GM21825 (cell line): ENCODE data around the gene CD99.
"Not testable (repeated sequence)": the region's sequence is repeated elsewhere in the genome, so short reads cannot be mapped to it uniquely, and the experiment has no call there.

Experiments
- ATAC-seq: cut with Tn5 transposase; IDR thresholded peaks from one replicate; pipeline ENCODE4 v1.9.1; 2021; ENCODE audit warnings: mild to moderate bottlenecking, moderate library complexity; ENCODE audit not compliant: unreplicated experiment

Gene CD99

DNA sequence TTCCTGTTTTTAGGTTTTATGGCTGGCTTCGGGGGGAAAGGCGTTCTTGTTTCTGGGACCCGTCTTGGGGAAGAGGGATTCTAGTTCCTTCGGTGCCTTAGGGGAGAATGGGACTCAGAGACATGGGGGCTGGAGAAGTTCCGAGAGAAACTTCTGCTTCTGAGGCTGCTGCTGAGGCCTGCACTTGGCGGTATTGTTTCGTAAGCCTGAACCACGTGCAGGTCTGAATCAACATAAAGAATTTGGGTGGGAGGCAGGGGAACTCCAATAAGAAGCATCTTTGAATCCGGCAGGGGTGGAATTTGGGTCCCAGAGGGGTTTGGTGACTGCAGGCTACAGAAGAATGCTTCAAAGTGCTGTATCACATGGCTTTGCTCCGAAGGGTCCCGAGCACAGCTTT is 75.8 kb downstream of the CD99 start:
- no peak for ATAC-seq

DNA sequence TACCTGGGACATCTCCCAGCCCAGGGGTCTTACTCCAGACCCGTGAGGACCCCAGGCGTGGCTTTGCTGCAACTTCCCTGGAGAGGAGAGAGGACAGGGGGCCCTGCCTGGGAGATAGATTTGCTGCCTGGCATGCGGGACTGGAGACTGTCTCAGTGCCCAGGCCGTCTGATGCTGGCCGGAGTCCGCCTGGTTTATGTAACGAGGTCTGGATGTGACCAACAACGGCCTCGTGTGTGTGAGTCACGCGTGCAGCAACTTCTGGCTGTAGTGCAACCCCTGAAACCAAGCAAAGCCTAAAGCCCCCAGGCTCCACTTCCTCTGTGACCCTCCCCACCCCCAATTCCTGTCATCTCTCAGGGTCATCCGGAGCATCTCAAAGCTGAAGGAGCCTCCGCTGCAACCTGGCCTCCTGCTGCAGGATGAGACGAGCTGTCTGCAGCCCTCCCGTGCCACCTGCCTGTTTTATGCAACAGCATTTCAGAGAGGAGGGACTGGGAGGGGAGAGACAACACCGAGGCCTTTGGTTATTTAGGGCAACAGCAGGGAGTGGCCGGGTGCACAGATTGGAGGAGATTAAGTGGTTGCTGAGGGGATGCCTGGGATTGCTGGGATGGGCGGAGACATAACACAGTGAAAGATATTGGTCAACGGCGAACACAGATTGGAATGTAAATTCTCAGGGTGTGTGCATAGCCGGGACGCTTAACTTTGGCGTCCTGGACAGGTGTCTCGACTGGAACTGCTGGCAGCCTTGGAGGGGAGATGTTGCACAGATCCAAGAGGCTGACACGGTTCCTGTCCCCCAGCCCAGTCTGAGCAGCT is 76.7 kb downstream of the CD99 start:
- ATAC-seq = no peak

DNA sequence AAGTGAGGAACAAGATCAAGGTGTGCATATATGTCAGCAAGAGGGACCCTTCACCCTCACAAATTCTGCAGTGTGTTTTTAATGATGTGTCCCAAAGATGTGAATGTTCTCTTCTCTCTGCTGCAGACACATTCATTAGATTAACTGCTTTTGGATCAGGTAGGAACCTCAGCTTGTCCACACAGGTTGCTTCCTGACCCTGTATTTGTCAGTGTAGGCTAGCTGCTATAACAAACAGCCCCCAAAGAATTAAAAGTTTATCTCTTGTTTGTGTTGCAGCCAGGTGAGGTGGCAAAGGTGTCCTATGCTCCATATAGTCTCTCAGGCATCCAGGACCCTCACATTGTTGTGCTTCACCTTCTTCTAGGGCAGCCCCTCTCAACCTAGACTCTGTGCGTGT is 78.5 kb downstream of the CD99 start:
- ATAC-seq = no peak

DNA sequence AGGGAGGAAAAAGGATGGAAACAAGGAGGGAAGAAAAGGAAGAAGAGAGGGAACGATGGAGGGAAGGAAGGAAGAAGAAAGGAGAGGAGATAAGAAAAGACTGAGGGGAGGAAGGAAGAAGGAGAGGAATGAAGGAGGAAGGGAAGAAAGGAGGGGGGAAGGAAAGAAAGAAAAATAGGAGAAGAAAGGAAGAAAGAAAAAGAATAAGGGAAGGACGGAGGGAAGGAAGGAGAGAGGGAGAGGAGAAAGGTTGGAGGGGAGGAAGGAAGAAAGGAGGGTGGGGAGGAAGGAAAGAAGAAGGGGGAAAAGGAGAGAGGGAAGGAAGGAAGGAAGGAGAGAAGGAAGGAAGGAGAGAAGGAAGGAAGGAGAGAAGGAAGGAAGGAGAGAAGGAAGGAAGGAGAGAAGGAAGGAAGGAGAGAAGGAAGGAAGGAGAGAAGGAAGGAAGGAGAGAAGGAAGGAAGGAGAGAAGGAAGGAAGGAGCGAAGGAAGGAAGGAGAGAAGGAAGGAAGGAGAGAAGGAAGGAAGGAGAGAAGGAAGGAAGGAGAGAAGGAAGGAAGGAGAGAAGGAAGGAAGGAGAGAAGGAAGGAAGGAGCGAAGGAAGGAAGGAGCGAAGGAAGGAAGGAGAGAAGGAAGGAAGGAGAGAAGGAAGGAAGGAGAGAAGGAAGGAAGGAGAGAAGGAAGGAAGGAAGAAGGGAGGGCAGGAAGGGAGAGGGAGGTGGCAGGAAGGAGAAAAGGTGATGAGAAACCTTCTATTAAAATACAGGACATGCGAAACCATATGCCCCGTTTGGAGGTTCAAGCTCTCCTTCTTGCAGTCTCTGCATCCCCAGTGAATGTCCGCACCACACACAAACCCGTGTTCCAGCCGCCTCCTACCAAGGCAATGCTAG is 82.3 kb downstream of the CD99 start:
- ATAC-seq = not testable (repeated sequence)

DNA sequence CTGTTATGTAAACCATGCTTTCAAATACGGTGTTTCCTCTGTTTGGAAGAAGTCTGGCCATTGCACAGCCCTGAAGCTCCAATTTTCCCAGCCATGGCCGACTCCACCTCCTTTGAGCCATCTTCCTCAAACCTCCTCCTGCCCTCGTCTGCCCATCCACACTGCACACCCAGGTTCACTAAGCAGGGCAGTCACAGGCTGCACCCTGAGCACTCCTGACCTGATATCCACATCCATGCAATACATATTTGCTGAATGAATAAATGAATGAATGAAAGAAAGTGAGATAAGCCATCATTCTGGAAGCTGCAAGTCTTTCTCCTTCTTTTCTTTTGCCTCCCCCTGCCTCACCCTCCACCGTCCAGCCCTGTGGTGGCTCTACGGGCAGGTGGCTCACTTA is 83.0 kb downstream of the CD99 start:
- no peak for ATAC-seq

DNA sequence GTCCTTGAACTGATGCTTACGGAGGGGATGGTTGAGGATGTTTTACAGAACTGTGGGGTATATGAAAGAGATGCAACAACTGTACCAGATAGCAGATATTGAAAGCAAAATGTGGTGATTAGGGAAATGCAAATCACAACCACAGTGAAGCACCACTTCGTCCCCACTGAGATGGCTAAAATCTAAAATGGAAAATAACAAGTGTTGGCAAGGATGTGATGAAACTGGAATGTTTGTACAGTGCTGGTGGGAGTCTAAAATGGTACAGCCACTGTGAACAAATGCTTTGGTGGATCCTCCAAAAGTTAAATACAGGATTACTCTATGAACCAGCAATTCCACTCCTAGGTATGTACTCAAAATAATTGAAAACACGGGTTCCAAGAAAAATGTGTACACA is 83.7 kb downstream of the CD99 start:
- no peak for ATAC-seq

DNA sequence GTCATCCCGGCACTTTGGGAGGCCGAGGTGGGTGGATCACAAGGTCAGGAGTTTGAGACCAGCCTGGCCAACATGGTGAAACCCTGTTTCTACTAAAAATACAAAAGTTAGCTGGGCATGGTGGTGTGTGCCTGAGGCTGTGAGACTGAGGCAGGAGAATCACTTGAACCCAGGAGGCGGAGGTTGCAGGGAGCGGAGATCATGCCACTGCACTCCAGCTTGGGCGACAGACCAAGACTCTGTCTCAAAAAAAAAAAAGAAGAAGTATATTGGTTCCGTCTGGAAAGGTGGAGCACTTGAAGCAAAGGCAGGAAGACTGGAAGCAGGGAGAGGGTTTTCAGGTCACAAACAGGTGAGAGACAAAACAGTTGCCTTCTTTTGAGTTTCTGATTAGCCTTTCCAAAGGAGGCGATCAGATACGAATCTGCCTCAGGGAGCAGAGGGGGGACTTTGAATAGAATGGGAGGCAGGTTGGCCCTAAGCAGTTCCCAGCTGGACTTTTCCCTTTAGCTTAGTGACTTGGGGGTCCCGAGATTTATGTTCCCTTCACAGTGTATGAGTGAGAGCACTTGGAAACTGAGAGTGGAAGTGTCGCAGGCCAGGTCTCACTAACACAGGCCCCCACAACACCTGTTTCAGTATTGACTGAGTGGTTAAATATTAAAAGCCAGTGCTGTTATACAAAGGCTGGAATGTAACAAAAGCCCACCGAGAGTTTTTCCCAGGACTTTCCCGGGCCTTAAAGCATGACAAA is 89.6 kb downstream of the CD99 start:
- not testable (repeated sequence) for ATAC-seq

DNA sequence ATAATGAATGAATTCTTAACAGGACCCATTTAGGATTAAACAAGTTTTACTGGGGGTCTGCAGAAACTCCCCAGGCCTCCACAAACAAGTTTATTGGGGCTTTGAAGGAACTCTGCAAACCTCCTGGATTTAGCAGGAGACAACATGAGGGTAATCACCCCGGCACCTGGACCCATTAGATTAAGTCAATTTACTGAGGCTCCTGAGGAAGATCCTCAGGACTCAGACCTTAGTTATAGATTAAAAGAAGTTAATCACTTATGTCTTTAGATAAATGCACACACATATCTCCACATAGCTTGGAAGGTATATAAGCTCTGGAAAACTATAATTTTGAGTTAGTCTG is 90.1 kb downstream of the CD99 start:
- no peak for ATAC-seq

DNA sequence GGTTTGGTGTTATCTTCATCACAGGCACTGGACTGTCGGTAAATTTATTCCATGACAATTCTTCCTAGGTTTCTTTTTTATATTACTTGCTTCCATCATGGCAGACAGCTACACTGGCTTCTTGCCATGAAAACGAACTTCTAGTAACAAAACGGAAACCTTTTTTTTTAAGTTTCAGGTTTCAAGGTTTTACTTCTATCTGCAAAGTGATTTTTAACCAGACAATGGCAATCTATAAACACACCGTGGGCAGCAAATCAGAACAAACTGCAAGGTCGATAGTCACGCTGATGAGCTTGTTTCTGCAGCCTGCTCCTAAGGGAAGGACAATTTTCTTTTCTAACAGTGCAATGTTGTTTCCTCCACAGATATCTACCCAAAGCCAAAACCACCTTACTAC is 90.6 kb downstream of the CD99 start:
- ATAC-seq = no peak

DNA sequence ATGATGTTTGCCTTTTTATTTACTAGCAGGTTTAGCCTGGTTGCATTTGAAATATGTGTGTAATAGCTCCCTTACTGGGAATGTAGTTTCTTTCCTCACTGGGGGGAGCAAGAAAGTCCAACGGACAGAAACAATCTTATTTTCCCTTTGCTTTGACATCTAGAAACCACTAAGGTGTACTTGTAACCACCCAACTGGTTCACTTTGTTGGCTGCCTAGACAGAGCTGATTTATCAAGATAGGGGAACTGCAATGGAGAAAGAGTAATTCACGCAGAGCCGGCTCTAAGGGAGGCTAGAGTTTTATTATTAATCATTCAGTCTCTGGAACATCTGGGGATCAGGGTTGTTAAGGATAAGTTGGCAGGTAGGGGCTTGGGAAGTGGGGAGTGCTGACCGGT is 91.1 kb downstream of the CD99 start:
- no peak for ATAC-seq

DNA sequence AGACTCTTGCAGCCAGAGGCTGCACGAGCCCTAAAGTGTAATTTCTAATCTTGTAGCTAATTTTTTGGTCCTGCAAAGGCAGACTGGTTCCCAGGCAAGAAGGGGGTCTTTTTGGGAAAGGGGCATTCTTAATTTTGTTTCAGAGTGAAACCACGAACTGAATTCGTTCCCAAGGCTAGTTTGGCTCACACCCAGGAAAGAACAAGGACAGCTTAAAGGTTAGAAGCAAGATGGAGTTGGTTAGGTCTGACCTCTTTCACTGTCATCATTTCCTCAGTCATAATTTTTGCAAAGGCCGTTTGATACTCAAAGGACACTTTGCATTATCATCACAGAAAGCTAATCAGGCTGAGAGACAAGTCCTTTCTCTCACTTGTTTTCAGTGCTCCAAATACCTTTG is 91.7 kb downstream of the CD99 start:
- ATAC-seq = no peak

DNA sequence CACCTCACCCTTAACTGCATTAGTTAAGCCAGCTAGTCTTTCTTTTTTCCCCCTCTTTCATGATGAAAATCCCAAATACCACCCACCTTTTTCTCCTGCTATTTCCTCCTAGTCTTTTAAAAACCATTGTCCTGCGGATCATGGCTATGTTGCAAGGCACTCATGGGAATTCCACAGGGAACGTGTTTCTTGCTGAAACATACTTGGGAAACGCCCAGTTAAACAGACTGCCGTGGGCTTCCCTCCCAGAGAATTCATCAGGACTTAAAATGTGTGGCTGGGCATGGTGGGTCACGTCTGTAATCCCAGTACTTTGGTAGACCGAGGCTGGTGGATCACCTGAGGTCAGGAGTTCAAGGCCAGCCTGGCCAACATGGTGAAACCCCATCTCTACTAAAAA is 92.9 kb downstream of the CD99 start:
- no peak for ATAC-seq

DNA sequence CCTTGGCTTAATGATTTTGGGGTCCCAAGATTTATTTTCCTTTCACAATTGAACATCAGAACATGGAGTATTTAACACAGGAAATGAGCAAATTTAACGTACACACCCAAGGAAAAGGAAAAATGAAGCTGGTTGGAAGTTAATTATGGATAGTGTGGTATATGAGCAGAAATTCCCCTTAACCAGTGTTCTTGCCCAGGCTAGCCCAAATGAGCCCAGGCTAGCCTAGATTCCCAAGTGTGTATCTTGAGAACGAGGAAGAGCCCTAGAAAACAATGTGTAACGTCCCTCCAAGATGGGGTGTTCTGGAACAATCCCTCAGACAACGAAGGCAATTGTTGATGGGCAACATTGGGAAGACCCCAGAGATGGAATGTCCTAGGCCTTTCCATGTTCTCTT is 94.4 kb downstream of the CD99 start:
- no peak for ATAC-seq

DNA sequence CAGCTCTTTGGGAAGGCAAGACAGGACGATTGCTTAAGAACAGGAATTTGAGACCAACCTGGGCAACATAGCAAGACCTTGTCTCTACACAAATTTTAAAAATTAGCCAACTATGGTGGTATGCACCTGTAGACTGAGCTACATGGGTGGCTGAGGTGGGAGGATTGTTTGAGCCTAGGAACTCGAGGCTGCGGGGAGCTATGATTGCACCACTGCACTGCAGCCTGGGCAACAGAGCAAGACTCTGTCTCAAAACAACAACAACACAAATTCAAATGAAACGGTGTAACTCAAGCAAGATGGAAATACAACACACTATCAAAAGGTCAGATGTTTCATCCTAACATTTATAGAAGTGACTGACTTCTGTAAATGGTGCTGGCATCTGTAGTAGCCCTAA is 97.9 kb downstream of the CD99 start:
- no peak for ATAC-seq

DNA sequence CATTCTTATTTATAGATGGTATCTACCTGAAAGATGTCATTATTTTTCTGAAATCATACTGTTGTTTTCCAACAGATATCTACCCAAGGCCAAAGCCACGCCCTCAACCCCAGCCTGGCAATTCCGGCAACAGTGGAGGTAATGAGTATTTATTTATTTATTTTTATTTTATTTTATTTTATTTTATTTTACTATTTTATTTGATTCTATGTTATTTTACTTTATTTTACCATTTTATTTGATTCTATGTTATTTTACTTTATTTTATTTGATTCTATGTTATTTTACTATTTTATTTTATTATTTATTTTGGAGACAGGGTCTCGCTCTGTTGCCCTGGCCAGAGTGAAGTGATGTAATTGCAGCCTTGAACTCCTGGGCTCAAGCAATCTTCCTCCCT is 98.5 kb downstream of the CD99 start:
- no peak for ATAC-seq
